ENCODE results near the gene ECI1. TPM values are rescaled to one million over a fixed set of nuclear protein-coding genes. Genes with fewer than 3 reads are reported as not detected.
A peak's percentile ranks its signal among the peaks of the same experiment; 100 is the strongest.

The ECI1 gene
- total RNA-seq, 1 donor from 2014 or later: 81.7 TPM

GRCh38 chr16:2212362-2213324 lies 38.7 kb downstream of the ECI1 start:
- no peak for DNase-seq (ENCODE audit: low read depth)
- Histone ChIP-seq H3K27me3 (ENCODE audit: control insufficient read depth, insufficient read depth, low read length) (no peaks in the 10 kb centered on the region), H3K4me3 (ENCODE audit: low read depth, low read length) (peak overlapping the region; percentile 48), H3K36me3 (ENCODE audit: control insufficient read depth, insufficient read depth, low read length) (peaks cover 5% of the 10 kb centered on the region)
- no peak for TF ChIP-seq CTCF (IDR thresholded peaks at IDR 0.05; ENCODE audit: insufficient read depth, low read length, poor library complexity, severe bottlenecking)

GRCh38 chr16:2211923-2212347 lies 39.5 kb downstream of the ECI1 start:
- DNase-seq (ENCODE audit: low read depth): no peak
- Histone ChIP-seq H3K36me3 (ENCODE audit: control insufficient read depth, insufficient read depth, low read length) (peaks cover 5% of the 10 kb centered on the region), H3K27me3 (ENCODE audit: control insufficient read depth, insufficient read depth, low read length) (no peaks in the 10 kb centered on the region), H3K4me3 (ENCODE audit: low read depth, low read length) (no peak overlapping the region)
- TF ChIP-seq CTCF (IDR thresholded peaks at IDR 0.05; ENCODE audit: insufficient read depth, low read length, poor library complexity, severe bottlenecking): no peak

- Histone ChIP-seq H3K4me3 (ENCODE audit: low read depth, low read length) (no peak within 1 kb of the TSS), H3K27me3 (ENCODE audit: control insufficient read depth, insufficient read depth, low read length) (no peaks in the 10 kb centered on the region), H3K36me3 (ENCODE audit: control insufficient read depth, insufficient read depth, low read length) (peaks cover 5% of the 10 kb centered on the region)
- no peak for DNase-seq (ENCODE audit: low read depth)
- TF ChIP-seq CTCF (IDR thresholded peaks at IDR 0.05; ENCODE audit: insufficient read depth, low read length, poor library complexity, severe bottlenecking): no peak
Observed at GRCh38 chr16:2210386-2211365, 40.7 kb downstream of the ECI1 start, which contains the start of gene BRICD5. Gene BRICD5, minus strand, starts transcription at chr16:2210863. Its CDS starts 30 bp downstream, at chr16:2210833.

- Histone ChIP-seq H3K36me3 (ENCODE audit: control insufficient read depth, insufficient read depth, low read length) (peaks cover 5% of the 10 kb centered on the region), H3K27me3 (ENCODE audit: control insufficient read depth, insufficient read depth, low read length) (no peaks in the 10 kb centered on the region), H3K4me3 (ENCODE audit: low read depth, low read length) (no peak overlapping the region)
- no peak for TF ChIP-seq CTCF (IDR thresholded peaks at IDR 0.05; ENCODE audit: insufficient read depth, low read length, poor library complexity, severe bottlenecking)
- DNase-seq (ENCODE audit: low read depth): no peak
Observed at GRCh38 chr16:2210009-2210332, 41.4 kb downstream of the ECI1 start.

- Histone ChIP-seq H3K27me3 (ENCODE audit: control insufficient read depth, insufficient read depth, low read length) (no peaks in the 10 kb centered on the region), H3K36me3 (ENCODE audit: control insufficient read depth, insufficient read depth, low read length) (peaks cover 5% of the 10 kb centered on the region), H3K4me3 (ENCODE audit: low read depth, low read length) (no peak overlapping the region)
- TF ChIP-seq CTCF (IDR thresholded peaks at IDR 0.05; ENCODE audit: insufficient read depth, low read length, poor library complexity, severe bottlenecking): no peak
- DNase-seq (ENCODE audit: low read depth): no peak
Observed at GRCh38 chr16:2209258-2210008, 42.0 kb downstream of the ECI1 start.
